Type B pancreatic cell (in vitro differentiated cells): Measurements from ENCODE around the gene QPCT. TPM values are rescaled to one million over a fixed set of nuclear protein-coding genes. Genes with fewer than 3 reads are reported as not detected.

Experiments
- DNase-seq: peaks from one replicate; pipeline ENCODE4 v3.0.0; 2021; ENCODE audit warnings: mixed read lengths; ENCODE audit not compliant: unreplicated experiment; ENCODE audit errors: extremely low spot score
- H3K27ac Mint-ChIP-seq: 2 replicates; pipeline ENCODE4 v1.8.0; 2021; ENCODE audit warnings: mild to moderate bottlenecking, mixed read lengths
- H3K27me3 Mint-ChIP-seq: 2 replicates; pipeline ENCODE4 v1.8.0; 2021; ENCODE audit warnings: mixed read lengths
- H3K36me3 Mint-ChIP-seq: 2 replicates; pipeline ENCODE4 v1.8.0; 2021; ENCODE audit warnings: mixed read lengths
- H3K4me1 Mint-ChIP-seq: one replicate; pipeline ENCODE4 v1.8.0; 2021; ENCODE audit warnings: mixed read lengths; ENCODE audit not compliant: unreplicated experiment
- H3K4me3 Mint-ChIP-seq: 2 replicates; pipeline ENCODE4 v1.8.0; 2021; ENCODE audit warnings: mild to moderate bottlenecking, mixed read lengths
- H3K9me3 Mint-ChIP-seq: 2 replicates; pipeline ENCODE4 v1.8.0; 2021; ENCODE audit warnings: mixed read lengths
- CTCF ChIP-seq: fragments of 200-600 bp; sonication (generic); conservative IDR thresholded peaks from 2 replicates; pipeline ENCODE4 v1.5.0; 2021; ENCODE audit warnings: antibody characterized with exemption, mild to moderate bottlenecking
- total RNA-seq: library from RNA; stranded (reverse); gene quantifications from 2 replicates; pipeline ENCODE4 v1.2.1, GENCODE V29; 2021; ENCODE audit warnings: low replicate concordance

The QPCT gene
- total RNA-seq, 1 donor from 2014 or later: 0.72 TPM

- H3K27ac Mint-ChIP-seq: no peak overlapping the region
- no peak for TF ChIP-seq CTCF
- no peaks in the 10 kb centered on the region for H3K36me3 Mint-ChIP-seq
- H3K9me3 Mint-ChIP-seq: no peaks in the 10 kb centered on the region
- H3K27me3 Mint-ChIP-seq: peaks cover 3% of the 10 kb centered on the region
- DNase-seq: no peak
- H3K4me3 Mint-ChIP-seq: no peak overlapping the region
- peaks cover 24% of the 10 kb centered on the region for H3K4me1 Mint-ChIP-seq
These were observed 72.9 kb downstream of the QPCT start for GRCh38 chr2:37417321-37417720.

- no peak for TF ChIP-seq CTCF
- peaks cover 3% of the 10 kb centered on the region for H3K27me3 Mint-ChIP-seq
- no peaks in the 10 kb centered on the region for H3K9me3 Mint-ChIP-seq
- no peak overlapping the region for H3K27ac Mint-ChIP-seq
- no peak for DNase-seq
- H3K36me3 Mint-ChIP-seq: no peaks in the 10 kb centered on the region
- H3K4me1 Mint-ChIP-seq: peaks cover 24% of the 10 kb centered on the region
- no peak overlapping the region for H3K4me3 Mint-ChIP-seq
These were observed 74.5 kb downstream of the QPCT start for GRCh38 chr2:37418956-37419355.

- Mint-ChIP-seq H3K36me3 (no peaks in the 10 kb centered on the region), H3K4me3 (no peak overlapping the region), H3K27me3 (no peaks in the 10 kb centered on the region), H3K9me3 (no peaks in the 10 kb centered on the region), H3K4me1 (peaks cover 10% of the 10 kb centered on the region), H3K27ac (no peak overlapping the region)
- DNase-seq: no peak
- no peak for TF ChIP-seq CTCF
These were observed 77.3 kb downstream of the QPCT start for GRCh38 chr2:37421686-37422085.

- H3K4me3 Mint-ChIP-seq: no peak overlapping the region
- no peaks in the 10 kb centered on the region for H3K36me3 Mint-ChIP-seq
- H3K27ac Mint-ChIP-seq: no peak overlapping the region
- no peak for DNase-seq
- no peak for TF ChIP-seq CTCF
- peaks cover 3% of the 10 kb centered on the region for H3K4me1 Mint-ChIP-seq
- no peaks in the 10 kb centered on the region for H3K27me3 Mint-ChIP-seq
- H3K9me3 Mint-ChIP-seq: no peaks in the 10 kb centered on the region
These were observed 78.4 kb downstream of the QPCT start for GRCh38 chr2:37422816-37423215.

Other genes starting within 250 kb of the QPCT start
- gene EIF2AK2, start 187.7 kb upstream of the QPCT start, total RNA-seq: 34.9 and 37.9 TPM in 2 replicates
- gene SULT6B1, start 156.0 kb upstream of the QPCT start, total RNA-seq: not detected in 2 replicates
- 7.4 TPM in 1 of 2 replicates, not detected in the other for gene CEBPZOS, start 148.1 kb upstream of the QPCT start, total RNA-seq
- gene CEBPZ, start 113.0 kb upstream of the QPCT start, total RNA-seq: 42.5 and 52.6 TPM in 2 replicates
- 19.7 and 25.5 TPM in 2 replicates for gene NDUFAF7, start 113.0 kb upstream of the QPCT start, total RNA-seq
- 14.8 and 39.5 TPM in 2 replicates for gene PRKD3, start 19.8 kb upstream of the QPCT start, total RNA-seq